BE2C (cell line): ENCODE results near the gene ADCY2.
A peak's percentile ranks its signal among the peaks of the same experiment; 100 is the strongest.

ENCODE experiments used
- DNase-seq: peaks from one replicate; pipeline ENCODE4 v3.0.0-alpha.2; 2020
- H3K27me3 ChIP-seq: fragments of 250-450 bp; sonication (Bioruptor Pico); 2 replicates; pipeline ENCODE4 v1.5.1; 2020; ENCODE audit warnings: mild to moderate bottlenecking
- H3K36me3 ChIP-seq: fragments of 250-450 bp; sonication (Bioruptor Pico); 2 replicates; pipeline ENCODE4 v1.5.1; 2020; ENCODE audit warnings: mild to moderate bottlenecking
- H3K4me1 ChIP-seq: fragments of 250-450 bp; sonication (Bioruptor Pico); 2 replicates; pipeline ENCODE4 v1.5.1; 2020
- H3K4me3 ChIP-seq: 2 replicates; pipeline ENCODE4 v1.5.1; 2011; ENCODE audit warnings: low read depth, low read length
- H3K9me3 ChIP-seq: fragments of 250-450 bp; sonication (Bioruptor Pico); 2 replicates; pipeline ENCODE4 v1.5.1; 2020
- CTCF ChIP-seq: IDR thresholded peaks from 2 replicates; pipeline ENCODE4 v1.5.1; 2012; ENCODE audit warnings: mild to moderate bottlenecking, low read depth, low read length

The ADCY2 gene

DNA sequence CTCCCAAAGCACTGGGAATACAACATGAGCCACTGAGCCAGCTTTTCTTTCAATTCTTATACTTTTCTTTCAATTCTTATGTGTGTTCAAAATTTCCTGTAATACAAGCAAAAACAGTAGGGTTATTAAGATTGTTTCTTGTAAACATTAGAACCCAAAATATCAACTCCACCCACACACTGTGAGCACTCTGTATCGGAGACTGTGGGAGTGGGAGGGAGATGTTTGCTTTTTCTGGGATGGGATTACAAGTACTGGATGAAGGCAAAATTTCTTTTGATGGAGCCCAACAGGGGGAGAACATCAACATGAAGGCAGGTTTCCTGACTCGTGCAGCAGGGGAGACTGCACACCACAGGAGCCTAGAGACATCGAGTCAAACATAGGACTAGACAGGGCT is 459.7 kb downstream of the ADCY2 start:
- Histone ChIP-seq H3K4me1 (no peaks in the 10 kb centered on the region; the same call in 1 of the 2 replicates), H3K36me3 (peaks cover 13% of the 10 kb centered on the region), H3K27me3 (no peaks in the 10 kb centered on the region; the same call in 1 of the 2 replicates), H3K4me3 (no peak overlapping the region), H3K9me3 (no peaks in the 10 kb centered on the region; the same call in 1 of the 2 replicates)
- no peak for TF ChIP-seq CTCF
- no peak for DNase-seq

- DNase-seq = peak; percentile 54
Measured at GRCh38 chr5:7856855-7857254, 460.9 kb downstream of the ADCY2 start.

DNA sequence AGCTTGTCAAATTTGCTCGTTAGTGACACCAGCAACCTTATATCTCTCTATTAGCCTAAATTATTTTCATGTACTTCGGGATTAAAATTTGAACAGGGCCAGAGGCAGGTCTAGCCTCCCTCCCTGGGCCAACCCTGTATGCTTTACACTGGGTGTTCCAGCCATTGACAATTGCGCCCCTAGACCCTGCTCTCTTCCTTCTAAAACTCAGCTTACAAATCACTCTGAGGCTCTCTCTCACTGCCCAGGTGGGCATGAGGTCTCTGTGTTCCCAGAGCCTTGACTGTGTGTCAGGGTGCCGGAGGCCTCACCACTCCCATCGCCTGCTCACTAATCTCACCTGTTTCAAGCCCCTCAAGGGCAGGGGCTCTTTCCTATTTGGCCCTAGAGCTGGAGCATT is 461.4 kb downstream of the ADCY2 start:
- peaks cover 24% of the 10 kb centered on the region for H3K36me3 ChIP-seq
- no peaks in the 10 kb centered on the region for H3K27me3 ChIP-seq
- no peaks in the 10 kb centered on the region for H3K4me1 ChIP-seq
- H3K9me3 ChIP-seq = no peaks in the 10 kb centered on the region
- H3K4me3 ChIP-seq = no peak overlapping the region
- no peak for DNase-seq
- TF ChIP-seq CTCF = no peak

More at GRCh38 chr5:7856855-7857254, 460.9 kb downstream of the ADCY2 start:
- Histone ChIP-seq H3K36me3 (peaks cover 22% of the 10 kb centered on the region), H3K27me3 (no peaks in the 10 kb centered on the region), H3K4me3 (no peak overlapping the region), H3K4me1 (no peaks in the 10 kb centered on the region; the same call in 1 of the 2 replicates), H3K9me3 (no peaks in the 10 kb centered on the region)
- peak; percentile 94 for TF ChIP-seq CTCF

DNA sequence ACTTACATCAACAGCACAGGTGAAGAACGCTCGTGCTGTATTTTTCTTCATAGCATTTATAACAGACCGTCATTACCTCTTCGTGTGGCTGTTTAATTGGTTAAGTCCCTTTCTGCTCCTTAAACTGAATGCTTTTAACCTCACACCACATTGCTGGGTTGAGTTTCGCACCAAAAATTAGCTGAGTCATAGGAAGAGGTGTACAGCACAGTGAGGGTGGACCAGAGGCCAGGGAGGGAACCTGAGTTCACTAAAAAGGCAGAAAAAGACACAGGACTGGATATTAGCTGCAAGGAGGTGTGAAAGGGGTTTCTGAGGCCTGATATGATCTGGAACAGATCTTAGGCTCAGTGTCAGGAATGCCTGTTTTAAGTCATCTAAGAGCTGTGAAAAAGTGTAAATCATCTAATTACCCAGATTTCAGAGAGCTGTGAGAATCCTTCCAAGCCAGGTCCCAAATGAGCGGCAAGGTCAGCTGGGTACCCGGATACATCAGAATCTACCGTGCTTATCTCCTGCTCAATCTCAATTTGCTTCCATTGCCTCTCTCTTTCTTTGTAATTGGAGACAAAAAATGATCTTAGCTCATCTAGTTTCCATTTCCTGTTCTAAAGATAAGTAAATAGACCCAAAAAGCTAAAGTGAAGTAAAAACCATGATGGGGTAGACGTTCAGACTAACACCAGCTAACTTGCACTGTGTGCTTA is 462.1 kb downstream of the ADCY2 start:
- H3K36me3 ChIP-seq = peaks cover 28% of the 10 kb centered on the region
- H3K9me3 ChIP-seq = no peaks in the 10 kb centered on the region
- no peaks in the 10 kb centered on the region for H3K27me3 ChIP-seq
- no peak for TF ChIP-seq CTCF
- DNase-seq = no peak
- no peak overlapping the region for H3K4me3 ChIP-seq
- H3K4me1 ChIP-seq = no peaks in the 10 kb centered on the region

- Histone ChIP-seq H3K4me3 (no peak overlapping the region), H3K36me3 (peaks cover 37% of the 10 kb centered on the region), H3K27me3 (no peaks in the 10 kb centered on the region), H3K9me3 (no peaks in the 10 kb centered on the region), H3K4me1 (peaks cover 5% of the 10 kb centered on the region)
- TF ChIP-seq CTCF = no peak
- DNase-seq = no peak
Measured at GRCh38 chr5:7866196-7866595, 470.3 kb downstream of the ADCY2 start.

DNA sequence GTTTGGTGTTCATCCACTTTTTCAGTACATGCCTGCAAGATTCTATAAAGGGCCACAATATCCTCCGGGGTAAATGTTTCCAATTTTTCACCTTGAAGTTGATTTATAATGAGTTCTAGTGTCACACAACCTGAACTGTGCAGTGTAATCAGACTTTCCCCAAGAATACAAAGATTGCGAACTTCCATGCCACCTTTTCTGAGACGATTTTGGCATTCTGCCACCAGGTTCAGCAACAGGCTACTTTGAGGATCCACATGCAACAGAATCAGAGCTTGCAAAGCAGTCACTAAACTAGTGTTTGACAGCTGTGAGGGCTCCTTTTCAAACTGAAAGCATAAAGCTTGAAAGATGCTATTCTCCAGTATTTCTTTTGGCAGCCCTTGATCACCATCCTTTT is 471.3 kb downstream of the ADCY2 start:
- no peaks in the 10 kb centered on the region for H3K9me3 ChIP-seq
- no peak for TF ChIP-seq CTCF
- DNase-seq = no peak
- peaks cover 35% of the 10 kb centered on the region for H3K36me3 ChIP-seq
- peaks cover 5% of the 10 kb centered on the region for H3K4me1 ChIP-seq
- no peaks in the 10 kb centered on the region for H3K27me3 ChIP-seq
- H3K4me3 ChIP-seq = 0 out of 2 replicates have a peak overlapping the region, but pooled peaks have one; percentile 94
